ENCODE measurements around the gene IL10.

DNA sequence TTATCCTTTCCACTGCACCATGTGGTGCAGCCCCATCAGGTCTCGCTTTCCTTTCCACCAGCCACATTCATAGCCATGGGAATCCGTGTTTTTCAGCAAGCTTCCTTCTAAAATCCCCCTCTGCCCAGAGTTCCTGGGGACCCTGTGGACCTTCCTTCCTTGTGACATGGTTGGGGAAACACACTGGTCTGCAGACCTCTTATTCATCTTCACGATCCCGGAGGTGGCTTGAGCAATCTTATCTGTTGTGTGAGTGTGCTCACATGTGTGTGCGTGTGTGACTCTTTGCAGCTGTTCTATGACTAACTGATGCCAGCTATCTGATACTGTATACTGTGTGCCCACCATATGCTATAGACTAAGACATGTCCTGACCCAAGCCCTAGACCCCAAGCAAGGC, 15.6 kb upstream of the IL10 start:
- TF ChIP-seq, protein P1, sequence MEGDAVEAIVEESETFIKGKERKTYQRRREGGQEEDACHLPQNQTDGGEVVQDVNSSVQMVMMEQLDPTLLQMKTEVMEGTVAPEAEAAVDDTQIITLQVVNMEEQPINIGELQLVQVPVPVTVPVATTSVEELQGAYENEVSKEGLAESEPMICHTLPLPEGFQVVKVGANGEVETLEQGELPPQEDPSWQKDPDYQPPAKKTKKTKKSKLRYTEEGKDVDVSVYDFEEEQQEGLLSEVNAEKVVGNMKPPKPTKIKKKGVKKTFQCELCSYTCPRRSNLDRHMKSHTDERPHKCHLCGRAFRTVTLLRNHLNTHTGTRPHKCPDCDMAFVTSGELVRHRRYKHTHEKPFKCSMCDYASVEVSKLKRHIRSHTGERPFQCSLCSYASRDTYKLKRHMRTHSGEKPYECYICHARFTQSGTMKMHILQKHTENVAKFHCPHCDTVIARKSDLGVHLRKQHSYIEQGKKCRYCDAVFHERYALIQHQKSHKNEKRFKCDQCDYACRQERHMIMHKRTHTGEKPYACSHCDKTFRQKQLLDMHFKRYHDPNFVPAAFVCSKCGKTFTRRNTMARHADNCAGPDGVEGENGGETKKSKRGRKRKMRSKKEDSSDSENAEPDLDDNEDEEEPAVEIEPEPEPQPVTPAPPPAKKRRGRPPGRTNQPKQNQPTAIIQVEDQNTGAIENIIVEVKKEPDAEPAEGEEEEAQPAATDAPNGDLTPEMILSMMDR (conservative IDR thresholded peaks at IDR 0.05; ENCODE audit: low read length): no peak
- TF ChIP-seq EZH2phosphoT487 (IDR thresholded peaks at IDR 0.05; ENCODE audit: borderline replicate concordance, low read depth, low read length): no peak
